Cardiac muscle cell (in vitro differentiated cells and primary cell): ENCODE results near the gene MYCBP. TPM values are rescaled to one million over a fixed set of nuclear protein-coding genes. Genes with fewer than 3 reads are reported as not detected.
A peak's percentile ranks its signal among the peaks of the same experiment; 100 is the strongest.

Source experiments
- DNase-seq, 2 donors: peaks; one replicate each; pipeline versions ENCODE4 v3.0.0 to v3.0.0-alpha.2; 2010 to 2017; ENCODE audit warnings: low read depth in 1 of 2, low spot score in 1 of 2
- H3K27ac ChIP-seq: fragments of 200-600 bp; sonication (generic); 2 replicates; pipeline ENCODE4 v1.5.1; 2016
- H3K27me3 ChIP-seq: fragments of 200-600 bp; sonication (generic); 2 replicates; pipeline ENCODE4 v1.6.0; 2016; ENCODE audit warnings: control low read depth
- H3K36me3 ChIP-seq: fragments of 200-600 bp; sonication (generic); 2 replicates; pipeline ENCODE4 v1.5.1; 2016; ENCODE audit warnings: control low read depth
- H3K4me1 ChIP-seq: fragments of 200-600 bp; sonication (generic); 2 replicates; pipeline ENCODE4 v1.8.1; 2017; ENCODE audit warnings: low read depth, mild to moderate bottlenecking, mixed run types
- H3K4me3 ChIP-seq: fragments of 200-600 bp; sonication (generic); 2 replicates; pipeline ENCODE4 v1.5.1; 2016; ENCODE audit warnings: mild to moderate bottlenecking
- H3K9me3 ChIP-seq: fragments of 200-600 bp; sonication (generic); 2 replicates; pipeline ENCODE4 v1.5.1; 2017; ENCODE audit warnings: low read depth, mild to moderate bottlenecking, control low read depth
- CTCF ChIP-seq: IDR thresholded peaks from 2 replicates; pipeline ENCODE4 v1.5.1; 2012; ENCODE audit warnings: low read depth, mild to moderate bottlenecking, low read length
- polyA plus RNA-seq: library from polyadenylated mRNA; unstranded; fragments of >200 nt; fragmentation: Nextera tagmentation; extraction: Ambion mirVana; gene quantifications from 2 replicates; pipeline ENCODE4 v1.2.1, GENCODE V29; 2016
- total RNA-seq: library from RNA; depleted of rRNA; stranded (reverse); fragments of >200 nt; gene quantifications from 2 replicates; pipeline ENCODE4 v1.2.3, GENCODE V29; 2016

Gene MYCBP
- total and polyA plus RNA-seq, 2 experiments from 2014 or later = 8.8 to 51.8 TPM

GRCh38 chr1:38896169-38896568 lies 23.0 kb upstream of the MYCBP start:
- no peaks in the 10 kb centered on the region for H3K36me3 ChIP-seq
- TF ChIP-seq CTCF = no peak
- no peak overlapping the region for H3K27ac ChIP-seq
- no peaks in the 10 kb centered on the region for H3K4me1 ChIP-seq
- no peaks in the 10 kb centered on the region for H3K27me3 ChIP-seq
- H3K4me3 ChIP-seq = no peak overlapping the region
- no peaks in the 10 kb centered on the region for H3K9me3 ChIP-seq
- no peak for DNase-seq

GRCh38 chr1:38892976-38893375 lies 19.8 kb upstream of the MYCBP start:
- Histone ChIP-seq H3K4me1 (no peaks in the 10 kb centered on the region), H3K27ac (no peak overlapping the region), H3K36me3 (no peaks in the 10 kb centered on the region), H3K27me3 (no peaks in the 10 kb centered on the region), H3K4me3 (no peak overlapping the region), H3K9me3 (no peaks in the 10 kb centered on the region)
- DNase-seq = no peak
- TF ChIP-seq CTCF = no peak

GRCh38 chr1:38891753-38892152 lies 18.6 kb upstream of the MYCBP start:
- H3K9me3 ChIP-seq = no peaks in the 10 kb centered on the region
- no peak overlapping the region for H3K27ac ChIP-seq
- H3K4me3 ChIP-seq = no peak overlapping the region
- TF ChIP-seq CTCF = no peak
- H3K27me3 ChIP-seq = no peaks in the 10 kb centered on the region
- H3K4me1 ChIP-seq = no peaks in the 10 kb centered on the region
- DNase-seq = peak in 1 of 2 donors; percentile 15
- no peaks in the 10 kb centered on the region for H3K36me3 ChIP-seq

DNA sequence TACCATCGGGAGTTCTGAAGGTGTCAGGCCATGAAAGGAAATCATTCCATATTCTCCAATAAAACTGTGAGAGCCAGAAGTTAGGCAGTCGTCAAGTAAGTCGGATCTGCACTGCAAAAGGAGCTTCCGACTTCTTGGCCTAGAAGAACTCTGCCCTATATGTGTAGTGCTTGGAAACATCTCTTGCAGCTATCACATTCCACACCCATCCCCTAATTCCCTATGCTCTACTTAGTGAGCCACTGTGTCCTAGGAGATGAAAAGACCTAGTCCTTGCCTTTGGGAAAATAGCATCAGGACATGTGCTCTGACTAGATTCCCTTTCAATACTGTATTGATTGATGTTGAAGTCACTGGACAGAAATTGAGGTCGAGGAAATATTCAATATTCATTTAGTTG lies 16.4 kb upstream of the MYCBP start:
- no peak overlapping the region for H3K27ac ChIP-seq
- TF ChIP-seq CTCF = no peak
- H3K9me3 ChIP-seq = no peaks in the 10 kb centered on the region
- no peaks in the 10 kb centered on the region for H3K4me1 ChIP-seq
- H3K4me3 ChIP-seq = no peak overlapping the region
- DNase-seq = no peak
- no peaks in the 10 kb centered on the region for H3K27me3 ChIP-seq
- H3K36me3 ChIP-seq = no peaks in the 10 kb centered on the region

GRCh38 chr1:38888423-38889333 lies 15.5 kb upstream of the MYCBP start:
- DNase-seq = no peak
- Histone ChIP-seq H3K9me3 (no peaks in the 10 kb centered on the region), H3K27me3 (no peaks in the 10 kb centered on the region), H3K36me3 (no peaks in the 10 kb centered on the region), H3K27ac (no peak overlapping the region), H3K4me1 (no peaks in the 10 kb centered on the region), H3K4me3 (no peak overlapping the region)
- TF ChIP-seq CTCF = no peak
